ENCODE results near the gene VPREB3.

The VPREB3 gene

GRCh38 chr22:23751441-23751996 lies 2.7 kb downstream of the VPREB3 start:
- Histone ChIP-seq H3K36me3 (ENCODE audit: insufficient read depth, low read length) (no peaks in the 10 kb centered on the region), H3K27me3 (ENCODE audit: insufficient read depth, low read length) (no peaks in the 10 kb centered on the region), H3K27ac (ENCODE audit: low read depth, low read length) (peak overlapping the region; percentile 50), H3K79me2 (ENCODE audit: control insufficient read depth, insufficient read depth, low read length, unreplicated experiment) (no peaks in the 10 kb centered on the region), H2AFZ (ENCODE audit: low read length, unreplicated experiment) (peak overlapping the region; percentile 51), H3K4me3 (ENCODE audit: low read depth, low read length) (peak overlapping the region; percentile 94), H3K4me1 (ENCODE audit: control insufficient read depth, insufficient read depth, low read length, unreplicated experiment) (peaks cover 6% of the 10 kb centered on the region)

- peaks cover 6% of the 10 kb centered on the region for H3K4me1 ChIP-seq (ENCODE audit: control insufficient read depth, insufficient read depth, low read length, unreplicated experiment)
- no peaks in the 10 kb centered on the region for H3K79me2 ChIP-seq (ENCODE audit: control insufficient read depth, insufficient read depth, low read length, unreplicated experiment)
- peak within 1 kb of the TSS; percentile 57 for H2AFZ ChIP-seq (ENCODE audit: low read length, unreplicated experiment)
Measured at GRCh38 chr22:23750714-23751440, 3.3 kb downstream of the VPREB3 start, which contains the start of gene ZNF70. ZNF70 (minus strand) TSS chr22:23751112; CDS start chr22:23745140, 5,972 bp downstream.

GRCh38 chr22:23750367-23750713 lies 3.9 kb downstream of the VPREB3 start:
- Histone ChIP-seq H3K27me3 (ENCODE audit: insufficient read depth, low read length) (no peaks in the 10 kb centered on the region), H2AFZ (ENCODE audit: low read length, unreplicated experiment) (peak overlapping the region; percentile 57), H3K4me3 (ENCODE audit: low read depth, low read length) (peak overlapping the region; percentile 94), H3K36me3 (ENCODE audit: insufficient read depth, low read length) (no peaks in the 10 kb centered on the region), H3K4me1 (ENCODE audit: control insufficient read depth, insufficient read depth, low read length, unreplicated experiment) (peaks cover 6% of the 10 kb centered on the region), H3K27ac (ENCODE audit: low read depth, low read length) (no peak overlapping the region), H3K79me2 (ENCODE audit: control insufficient read depth, insufficient read depth, low read length, unreplicated experiment) (no peaks in the 10 kb centered on the region)

More at GRCh38 chr22:23750714-23751440, 3.3 kb downstream of the VPREB3 start, which contains the start of gene ZNF70:
- no peaks in the 10 kb centered on the region for H3K36me3 ChIP-seq (ENCODE audit: insufficient read depth, low read length)
- peak within 1 kb of the TSS; percentile 50 for H3K27ac ChIP-seq (ENCODE audit: low read depth, low read length)
- no peaks in the 10 kb centered on the region for H3K27me3 ChIP-seq (ENCODE audit: insufficient read depth, low read length)
- peak within 1 kb of the TSS; percentile 94 for H3K4me3 ChIP-seq (ENCODE audit: low read depth, low read length)

DNA sequence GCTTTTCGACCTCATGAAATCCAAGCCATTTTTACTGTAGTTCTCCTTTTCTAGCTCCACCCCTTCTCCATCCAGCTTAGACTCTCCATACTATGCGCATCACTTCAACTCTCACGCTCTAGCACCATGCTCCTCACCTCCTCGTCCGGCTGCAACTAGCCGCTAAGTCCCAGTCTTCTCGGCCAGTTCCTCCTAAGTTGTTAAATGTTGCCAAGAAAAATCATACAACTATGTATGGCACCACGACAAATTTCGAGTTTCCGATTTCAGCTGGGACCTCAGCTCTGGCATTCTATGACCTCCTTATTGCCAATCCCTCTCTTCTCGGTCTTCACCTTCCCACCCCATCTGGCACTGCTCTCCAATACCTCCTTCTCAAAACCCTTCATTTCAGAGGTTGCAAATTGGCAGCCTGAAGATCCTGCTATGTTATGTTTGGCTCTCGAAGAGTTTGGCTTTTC lies 4.4 kb downstream of the VPREB3 start:
- H3K4me3 ChIP-seq (ENCODE audit: low read depth, low read length): peak overlapping the region; percentile 94
- peak overlapping the region; percentile 57 for H2AFZ ChIP-seq (ENCODE audit: low read length, unreplicated experiment)
- H3K36me3 ChIP-seq (ENCODE audit: insufficient read depth, low read length): peaks cover 4% of the 10 kb centered on the region; the same call in 1 of the 2 replicates
- H3K79me2 ChIP-seq (ENCODE audit: control insufficient read depth, insufficient read depth, low read length, unreplicated experiment): no peaks in the 10 kb centered on the region
- no peaks in the 10 kb centered on the region for H3K27me3 ChIP-seq (ENCODE audit: insufficient read depth, low read length)
- H3K4me1 ChIP-seq (ENCODE audit: control insufficient read depth, insufficient read depth, low read length, unreplicated experiment): peaks cover 6% of the 10 kb centered on the region
- no peak overlapping the region for H3K27ac ChIP-seq (ENCODE audit: low read depth, low read length)

- H3K79me2 ChIP-seq (ENCODE audit: control insufficient read depth, insufficient read depth, low read length, unreplicated experiment): no peaks in the 10 kb centered on the region
- no peak overlapping the region for H3K27ac ChIP-seq (ENCODE audit: low read depth, low read length)
- no peaks in the 10 kb centered on the region for H3K27me3 ChIP-seq (ENCODE audit: insufficient read depth, low read length)
- no peak overlapping the region for H2AFZ ChIP-seq (ENCODE audit: low read length, unreplicated experiment)
- H3K4me1 ChIP-seq (ENCODE audit: control insufficient read depth, insufficient read depth, low read length, unreplicated experiment): peaks cover 12% of the 10 kb centered on the region
- H3K4me3 ChIP-seq (ENCODE audit: low read depth, low read length): no peak overlapping the region
- H3K36me3 ChIP-seq (ENCODE audit: insufficient read depth, low read length): peaks cover 14% of the 10 kb centered on the region; the same call in 1 of the 2 replicates
Measured at GRCh38 chr22:23745791-23746190, 8.4 kb downstream of the VPREB3 start.

DNA sequence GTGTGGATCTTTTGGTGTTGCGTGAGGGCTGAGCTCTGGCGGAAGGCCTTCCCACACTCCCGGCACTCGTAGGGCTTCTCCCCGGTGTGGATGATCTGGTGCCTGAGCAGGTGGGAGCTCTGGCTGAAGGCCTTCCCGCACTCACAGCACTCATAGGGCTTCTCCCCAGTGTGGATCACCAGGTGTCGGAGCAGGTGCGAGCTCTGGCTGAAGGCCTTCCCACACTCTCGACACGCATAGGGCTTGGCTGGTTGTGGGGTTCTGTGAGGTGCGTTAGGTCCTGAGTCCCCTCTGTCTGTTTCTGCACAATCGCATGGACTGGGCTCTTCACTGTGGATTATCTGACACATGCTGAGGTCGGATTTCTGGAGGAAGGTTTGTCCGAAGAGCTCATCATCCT lies 9.7 kb downstream of the VPREB3 start:
- Histone ChIP-seq H3K36me3 (ENCODE audit: insufficient read depth, low read length) (peaks cover 14% of the 10 kb centered on the region; the same call in 1 of the 2 replicates), H3K79me2 (ENCODE audit: control insufficient read depth, insufficient read depth, low read length, unreplicated experiment) (no peaks in the 10 kb centered on the region), H3K4me1 (ENCODE audit: control insufficient read depth, insufficient read depth, low read length, unreplicated experiment) (peaks cover 6% of the 10 kb centered on the region), H3K27me3 (ENCODE audit: insufficient read depth, low read length) (no peaks in the 10 kb centered on the region), H3K4me3 (ENCODE audit: low read depth, low read length) (no peak overlapping the region), H3K27ac (ENCODE audit: low read depth, low read length) (no peak overlapping the region), H2AFZ (ENCODE audit: low read length, unreplicated experiment) (no peak overlapping the region)

- Histone ChIP-seq H3K27ac (ENCODE audit: low read depth, low read length) (no peak overlapping the region), H3K79me2 (ENCODE audit: control insufficient read depth, insufficient read depth, low read length, unreplicated experiment) (no peaks in the 10 kb centered on the region), H3K4me1 (ENCODE audit: control insufficient read depth, insufficient read depth, low read length, unreplicated experiment) (peaks cover 6% of the 10 kb centered on the region), H3K36me3 (ENCODE audit: insufficient read depth, low read length) (peaks cover 14% of the 10 kb centered on the region; the same call in 1 of the 2 replicates), H3K4me3 (ENCODE audit: low read depth, low read length) (no peak overlapping the region), H3K27me3 (ENCODE audit: insufficient read depth, low read length) (no peaks in the 10 kb centered on the region), H2AFZ (ENCODE audit: low read length, unreplicated experiment) (no peak overlapping the region)
Measured at GRCh38 chr22:23744001-23744400, 10.2 kb downstream of the VPREB3 start.

DNA sequence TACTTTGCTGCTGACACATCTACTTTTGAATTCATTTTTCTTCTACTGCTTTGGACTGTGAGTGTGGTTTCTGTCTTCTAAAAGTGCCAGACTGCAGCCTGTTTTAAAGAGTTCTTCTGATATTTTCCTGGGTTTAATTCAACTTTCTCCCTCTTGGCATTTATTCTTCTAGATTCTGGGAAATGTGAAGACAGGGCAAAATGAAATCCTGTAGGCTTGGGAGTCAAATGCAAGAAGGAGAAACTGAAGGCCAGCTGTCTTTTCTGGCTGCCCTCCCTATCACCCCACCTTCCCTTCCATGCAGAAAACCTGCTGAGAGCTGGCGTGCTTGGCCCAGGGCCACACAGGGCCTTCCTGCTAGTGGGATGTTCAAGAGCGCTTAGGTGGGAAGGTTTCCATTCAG lies 10.9 kb downstream of the VPREB3 start:
- Histone ChIP-seq H3K4me3 (ENCODE audit: low read depth, low read length) (no peak overlapping the region), H3K27ac (ENCODE audit: low read depth, low read length) (no peak overlapping the region), H3K79me2 (ENCODE audit: control insufficient read depth, insufficient read depth, low read length, unreplicated experiment) (no peaks in the 10 kb centered on the region), H3K4me1 (ENCODE audit: control insufficient read depth, insufficient read depth, low read length, unreplicated experiment) (peaks cover 6% of the 10 kb centered on the region), H2AFZ (ENCODE audit: low read length, unreplicated experiment) (no peak overlapping the region), H3K36me3 (ENCODE audit: insufficient read depth, low read length) (peaks cover 14% of the 10 kb centered on the region; the same call in 1 of the 2 replicates), H3K27me3 (ENCODE audit: insufficient read depth, low read length) (no peaks in the 10 kb centered on the region)

- Histone ChIP-seq H3K27me3 (ENCODE audit: insufficient read depth, low read length) (no peaks in the 10 kb centered on the region), H3K4me3 (ENCODE audit: low read depth, low read length) (no peak overlapping the region), H2AFZ (ENCODE audit: low read length, unreplicated experiment) (no peak overlapping the region), H3K79me2 (ENCODE audit: control insufficient read depth, insufficient read depth, low read length, unreplicated experiment) (no peaks in the 10 kb centered on the region), H3K4me1 (ENCODE audit: control insufficient read depth, insufficient read depth, low read length, unreplicated experiment) (peaks cover 6% of the 10 kb centered on the region), H3K27ac (ENCODE audit: low read depth, low read length) (no peak overlapping the region), H3K36me3 (ENCODE audit: insufficient read depth, low read length) (peaks cover 14% of the 10 kb centered on the region; the same call in 1 of the 2 replicates)
Measured at GRCh38 chr22:23742505-23743264, 11.5 kb downstream of the VPREB3 start.

DNA sequence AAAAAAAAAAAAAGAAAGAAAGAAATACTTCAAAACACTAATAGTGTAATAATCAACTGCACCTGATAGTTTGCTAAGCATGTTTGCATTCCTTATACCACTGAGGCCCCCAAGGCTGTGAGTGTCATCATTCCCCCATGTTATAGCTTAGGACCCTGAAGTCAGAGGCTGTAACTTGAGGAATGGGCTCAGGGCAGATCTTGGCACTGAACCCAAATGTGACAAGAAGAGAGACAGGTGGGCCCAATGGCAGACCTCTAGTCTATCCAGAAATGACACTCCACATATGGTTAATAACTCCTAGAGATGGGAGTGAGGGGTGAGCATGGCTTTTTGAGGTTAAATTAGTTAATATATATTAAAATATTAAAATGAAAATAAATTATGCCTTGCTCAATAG lies 16.5 kb downstream of the VPREB3 start:
- Histone ChIP-seq H3K4me1 (ENCODE audit: control insufficient read depth, insufficient read depth, low read length, unreplicated experiment) (peaks cover under 1% of the 10 kb centered on the region), H2AFZ (ENCODE audit: low read length, unreplicated experiment) (no peak overlapping the region), H3K4me3 (ENCODE audit: low read depth, low read length) (no peak overlapping the region), H3K27ac (ENCODE audit: low read depth, low read length) (no peak overlapping the region), H3K36me3 (ENCODE audit: insufficient read depth, low read length) (no peaks in the 10 kb centered on the region), H3K79me2 (ENCODE audit: control insufficient read depth, insufficient read depth, low read length, unreplicated experiment) (no peaks in the 10 kb centered on the region), H3K27me3 (ENCODE audit: insufficient read depth, low read length) (no peaks in the 10 kb centered on the region)

Measured in ACC112 (cell line).